Measurements from ENCODE around the gene CEP170B.

- TF ChIP-seq CTCF (IDR thresholded peaks at IDR 0.05) (no peak), POLR2A (IDR thresholded peaks at IDR 0.05) (no peak)
Measured at GRCh38 chr14:104931304-104931770, 66.3 kb downstream of the CEP170B start.

All from uterus (tissue), 2 donors.